Right ventricle myocardium superior (tissue), 1 donor: ENCODE measurements around the gene ARHGAP26. TPM values are rescaled to one million over a fixed set of nuclear protein-coding genes. Genes with fewer than 3 reads are reported as not detected.

Experiments
- ATAC-seq: fragments of 200-7000 bp; cut with Tn5 transposase; one replicate; pipeline ENCODE4 v1.9.1; 2020; ENCODE audit warnings: mild to moderate bottlenecking; ENCODE audit not compliant: poor library complexity
- DNase-seq: peaks from one replicate; pipeline ENCODE4 v3.0.0-alpha.2; 2020
- intact Hi-C: fragments of 100-400 bp; cut with DNase I; formaldehyde crosslinking; loops from one replicate; pipeline ENCODE4 v1.11.2; 2022
- total RNA-seq: library from RNA; stranded (reverse); fragmentation: NEBNext Ultra II Directional; extraction: Animal tissue kit (Norgen Biotek cat#: 25700); gene quantifications from one replicate; pipeline ENCODE4 v1.2.1, GENCODE V29; 2021
- donor health status: DM: no; HTN: yes; CAD: no; lungs with severe emphysema.

The ARHGAP26 gene
- total RNA-seq, 1 donor from 2014 or later: 32.5 TPM

GRCh38 chr5:143134900-143135299 is 364.7 kb downstream of the ARHGAP26 start:
- intact Hi-C loops: loop anchor here (10.0 kb wide), 1 partner anchor 80 kb away; no protein-coding TSS in a partner anchor
- DNase-seq: no peak
- ATAC-seq: no peak

DNA sequence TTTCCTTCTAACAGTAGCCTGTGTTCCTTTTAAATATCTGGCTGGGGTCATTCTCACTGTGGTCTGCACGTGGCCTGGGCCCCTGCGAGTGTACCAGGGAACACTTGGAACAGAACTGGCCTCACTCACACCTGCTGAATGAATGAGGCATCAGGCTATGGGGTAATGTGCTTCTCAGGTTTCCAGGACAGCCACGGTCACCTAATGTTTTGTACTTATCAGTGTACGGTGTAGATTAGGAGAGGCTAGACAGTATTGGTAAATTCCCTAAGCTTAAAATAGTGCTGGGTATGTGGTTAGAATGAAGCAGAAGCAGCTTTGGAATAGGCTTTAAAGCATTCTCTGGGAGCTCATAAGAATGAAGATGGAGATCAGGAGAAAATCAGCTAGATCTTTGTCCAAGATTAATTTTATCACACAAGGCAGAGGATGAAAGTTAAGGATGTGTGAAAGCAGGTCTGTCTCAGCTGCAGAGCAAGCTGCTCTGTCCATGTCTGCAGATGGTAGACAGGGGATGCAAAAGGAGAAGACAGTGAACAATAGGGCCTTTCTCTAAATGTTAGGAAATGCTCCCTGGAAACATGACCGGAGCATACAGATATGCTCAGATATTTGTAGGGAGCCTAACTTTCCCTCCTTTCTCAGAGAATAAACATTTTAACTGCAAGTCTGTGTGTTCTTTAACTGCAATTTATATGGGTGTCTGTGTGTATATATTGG is 365.8 kb downstream of the ARHGAP26 start:
- DNase-seq (peak; percentile 54), ATAC-seq (peak; percentile 86)
- intact Hi-C loops: loop anchor here (10.0 kb wide), 1 partner anchor 81 kb away; no protein-coding TSS in a partner anchor

- ATAC-seq (no peak), DNase-seq (no peak)
- intact Hi-C loops: loop anchor here (10.0 kb wide), 1 partner anchor 84 kb away; no protein-coding TSS in a partner anchor
Observed at GRCh38 chr5:143138839-143139238, 368.7 kb downstream of the ARHGAP26 start.

DNA sequence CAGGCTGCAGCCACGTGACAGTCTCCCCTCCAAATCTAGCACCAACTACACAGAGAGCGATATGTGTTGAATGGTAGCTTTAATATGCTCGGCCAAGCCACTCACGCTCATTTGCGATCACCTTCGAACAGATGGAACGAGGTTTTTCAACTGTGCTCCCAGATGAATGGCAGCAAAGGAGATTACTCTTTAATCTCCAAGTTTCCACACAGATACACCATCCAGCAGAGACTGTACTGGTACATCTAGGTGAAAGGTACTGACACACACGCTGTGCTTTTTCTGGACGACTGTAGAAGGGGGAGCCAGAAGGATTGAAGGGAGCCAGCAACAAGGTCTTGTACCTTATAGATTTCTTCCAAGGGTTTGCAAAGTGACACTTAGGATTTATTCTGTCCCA is 369.4 kb downstream of the ARHGAP26 start:
- DNase-seq (no peak), ATAC-seq (peak; percentile 49)
- intact Hi-C loops: loop anchor here (10.0 kb wide), 1 partner anchor 85 kb away; no protein-coding TSS in a partner anchor

DNA sequence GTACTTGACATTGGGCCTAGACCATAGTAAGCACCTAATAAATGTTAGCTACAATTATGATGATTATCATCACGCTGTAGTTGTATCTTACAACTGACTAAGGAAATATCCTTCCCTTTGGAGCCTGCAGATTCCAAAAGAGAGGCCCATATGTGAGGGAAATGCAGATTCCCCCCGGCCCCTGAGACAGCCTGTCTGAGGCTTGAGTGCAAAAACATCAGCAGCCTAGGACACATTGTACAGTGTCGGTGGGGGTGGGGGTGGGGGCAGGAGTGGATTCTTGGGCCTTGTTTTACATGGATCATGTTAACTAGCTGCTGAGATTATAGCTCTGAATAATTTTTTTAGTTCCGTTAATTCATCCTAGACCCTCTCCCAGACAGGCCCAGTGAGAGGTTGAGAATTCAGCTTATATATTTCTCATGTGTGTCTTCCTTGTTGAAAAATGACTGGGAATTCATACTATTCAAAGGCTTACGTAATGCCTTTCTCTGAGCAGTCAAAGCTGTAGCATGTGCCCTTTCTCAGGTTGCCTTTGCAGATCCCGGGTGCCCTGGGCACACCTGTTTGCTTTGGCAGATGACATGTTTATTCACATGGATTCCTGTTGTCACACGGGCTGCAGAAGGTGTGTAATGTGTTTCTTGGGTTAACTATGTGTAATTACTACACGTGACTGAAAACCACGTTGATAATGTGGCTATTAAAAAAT is 370.5 kb downstream of the ARHGAP26 start:
- intact Hi-C loops: no loop called here
- ATAC-seq (no peak), DNase-seq (no peak)

DNA sequence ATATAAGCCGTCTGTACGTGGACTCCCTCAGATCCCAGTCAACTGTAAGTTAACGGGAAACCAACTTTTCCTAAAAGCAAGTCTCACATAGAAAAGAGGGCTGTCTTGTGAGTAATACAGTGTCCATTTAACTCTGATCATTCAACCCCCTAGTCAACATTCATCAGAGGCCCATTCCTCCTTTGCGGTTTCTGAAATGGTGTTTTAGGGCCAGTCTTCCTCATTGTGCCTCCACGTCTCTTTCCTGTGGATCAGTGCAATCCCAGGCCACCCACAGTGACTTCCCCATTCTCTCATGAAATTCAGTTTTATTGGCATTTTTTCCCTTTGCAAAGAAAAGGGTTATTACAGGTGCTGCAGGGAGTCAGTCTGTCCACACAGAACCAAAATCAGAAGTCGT is 371.5 kb downstream of the ARHGAP26 start:
- intact Hi-C loops: no loop called here
- no peak for ATAC-seq
- DNase-seq: no peak

GRCh38 chr5:143142596-143143435 is 372.6 kb downstream of the ARHGAP26 start:
- ATAC-seq (peak; percentile 86), DNase-seq (peak; percentile 75)
- intact Hi-C loops: no loop called here

DNA sequence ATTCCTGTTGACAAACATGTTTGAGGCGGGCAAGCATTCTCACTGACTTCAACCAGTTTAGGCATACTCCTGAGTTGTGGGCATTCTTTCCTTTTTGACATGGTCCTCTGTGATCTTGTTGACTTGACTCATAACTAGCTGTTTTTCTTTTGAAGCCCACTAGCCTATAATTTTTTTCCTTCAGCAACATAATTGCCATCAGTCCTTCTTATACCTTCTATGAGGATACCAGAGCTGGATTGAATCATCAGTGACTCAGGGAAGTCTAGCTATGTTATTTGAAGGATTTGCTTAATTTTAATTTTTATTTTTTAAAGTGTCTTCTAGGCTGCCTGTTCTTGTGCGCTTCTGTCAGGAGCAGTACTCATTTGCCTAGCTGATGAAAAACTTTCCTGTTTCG is 373.8 kb downstream of the ARHGAP26 start:
- DNase-seq (no peak), ATAC-seq (no peak)
- intact Hi-C loops: no loop called here

DNA sequence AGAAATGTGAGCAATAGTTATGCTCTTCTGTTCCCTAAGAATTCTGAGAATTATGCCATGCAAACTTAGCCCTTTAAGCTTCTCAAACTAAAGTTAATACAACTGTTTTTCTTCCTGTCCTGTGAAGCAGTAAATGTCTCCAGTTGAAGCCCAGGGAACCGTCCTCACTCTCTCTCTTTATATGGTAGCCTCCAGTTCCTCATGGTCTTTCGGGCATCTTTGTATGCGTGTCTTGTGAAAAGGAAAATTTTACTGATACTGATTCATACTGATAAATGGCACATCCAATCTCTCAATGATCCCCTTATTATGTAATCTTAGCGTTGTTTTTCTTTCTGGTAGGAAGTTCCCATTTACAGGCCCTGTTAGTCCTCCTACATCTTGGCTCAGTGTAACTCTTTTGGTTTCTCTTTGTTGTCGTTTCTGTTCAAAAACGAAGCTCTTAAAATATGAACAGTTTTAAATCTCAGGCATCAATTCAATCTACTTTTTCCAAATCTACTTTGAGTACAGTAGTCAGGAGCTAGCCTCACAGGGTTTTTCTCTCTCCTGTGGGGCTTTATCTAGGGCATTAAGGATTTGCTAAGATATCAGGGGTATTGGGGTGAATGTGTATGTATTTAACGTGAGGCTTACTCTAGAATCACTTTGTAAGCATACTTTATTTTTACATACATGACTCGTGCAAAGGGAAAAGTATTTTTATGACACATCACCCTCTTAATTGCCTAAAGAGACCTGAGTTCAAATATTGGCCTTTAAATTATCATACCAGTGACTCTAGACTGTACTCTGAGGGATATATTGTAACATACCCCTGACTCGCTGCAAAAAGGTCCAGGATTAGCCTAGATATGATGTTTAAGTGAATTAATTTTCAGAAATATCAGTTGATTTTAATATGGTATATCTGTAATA is 375.3 kb downstream of the ARHGAP26 start:
- intact Hi-C loops: no loop called here
- ATAC-seq (no peak), DNase-seq (no peak)

GRCh38 chr5:143146161-143146560 is 376.0 kb downstream of the ARHGAP26 start:
- no peak for ATAC-seq
- no peak for DNase-seq
- intact Hi-C loops: no loop called here

- intact Hi-C loops: no loop called here
Observed at GRCh38 chr5:143147383-143147782, 377.2 kb downstream of the ARHGAP26 start.

DNA sequence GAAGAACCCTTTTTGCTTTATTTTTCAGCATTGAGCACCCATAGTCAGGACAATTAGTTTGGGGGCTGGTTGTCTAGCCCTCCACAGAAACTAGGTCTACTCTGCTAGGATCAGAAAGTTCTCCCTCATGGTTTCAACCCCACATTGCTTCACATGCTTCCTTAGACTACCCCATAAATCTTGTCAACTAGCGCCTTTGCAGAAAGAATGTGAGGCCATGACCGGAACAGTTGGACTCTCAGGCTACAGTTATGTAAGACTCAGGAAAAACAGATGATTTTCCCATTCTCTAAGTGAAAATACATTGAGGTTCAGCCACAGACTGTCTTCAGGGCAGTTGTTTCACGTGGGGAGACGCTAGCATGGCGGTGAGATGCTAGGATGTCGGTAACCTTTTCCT is 377.7 kb downstream of the ARHGAP26 start:
- intact Hi-C loops: loop anchor here (2.0 kb wide), 1 partner anchor 77 kb away; no protein-coding TSS in a partner anchor
- DNase-seq (no peak), ATAC-seq (no peak)

More at GRCh38 chr5:143147383-143147782, 377.2 kb downstream of the ARHGAP26 start:
- DNase-seq (no peak), ATAC-seq (no peak)

- no peak for DNase-seq
- intact Hi-C loops: loop anchor here (2.0 kb wide), 1 partner anchor 76 kb away; no protein-coding TSS in a partner anchor
- no peak for ATAC-seq
Observed at GRCh38 chr5:143148771-143149170, 378.6 kb downstream of the ARHGAP26 start.

GRCh38 chr5:143149759-143150158 is 379.6 kb downstream of the ARHGAP26 start:
- intact Hi-C loops: loop anchor here (2.0 kb wide), 1 partner anchor 75 kb away; no protein-coding TSS in a partner anchor
- DNase-seq: no peak
- ATAC-seq: no peak

- intact Hi-C loops: no loop called here
- ATAC-seq: no peak
- DNase-seq: no peak
Observed at GRCh38 chr5:143151056-143151700, 381.0 kb downstream of the ARHGAP26 start.

DNA sequence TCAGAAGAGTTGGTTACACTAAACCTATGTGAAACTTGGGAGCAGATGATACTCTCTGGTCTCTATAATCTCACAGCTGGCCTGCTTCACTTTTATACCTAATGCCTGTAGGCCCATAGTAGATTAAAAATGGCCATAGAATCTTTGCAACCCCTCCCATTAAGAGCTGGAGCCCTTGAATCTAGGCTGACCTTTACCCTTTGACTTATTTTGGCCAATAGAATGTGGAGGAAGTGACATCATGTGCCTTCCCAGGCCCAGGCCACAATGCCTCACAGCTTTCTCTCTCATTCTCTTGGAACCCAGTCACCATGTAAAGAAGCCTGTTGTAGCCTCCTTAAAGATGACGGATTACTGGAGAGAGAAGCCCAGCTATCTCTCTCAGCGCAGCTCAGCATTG is 382.3 kb downstream of the ARHGAP26 start:
- DNase-seq (no peak), ATAC-seq (no peak)
- intact Hi-C loops: no loop called here

- intact Hi-C loops: no loop called here
- DNase-seq (peak; percentile 82), ATAC-seq (peak; percentile 89)
Observed at GRCh38 chr5:143153332-143154119, 383.3 kb downstream of the ARHGAP26 start.
